ENCODE measurements around the gene NOTCH3. TPM values are rescaled to one million over a fixed set of nuclear protein-coding genes. Genes with fewer than 3 reads are reported as not detected.

The NOTCH3 gene
- total RNA-seq, 1 experiment from 2014 or later: 44.7 TPM

GRCh38 chr19:15169541-15170285, 31.1 kb downstream of the NOTCH3 start:
- Mint-ChIP-seq H3K9me3 (ENCODE audit: low read depth, unreplicated experiment) (no peaks in the 10 kb centered on the region), H3K4me3 (ENCODE audit: low read depth, unreplicated experiment) (no peak overlapping the region), H3K27me3 (ENCODE audit: unreplicated experiment) (no peaks in the 10 kb centered on the region), H3K4me1 (ENCODE audit: low read depth, unreplicated experiment) (no peaks in the 10 kb centered on the region), H3K27ac (ENCODE audit: unreplicated experiment) (no peak overlapping the region), H3K36me3 (ENCODE audit: insufficient read depth, unreplicated experiment) (peaks cover 17% of the 10 kb centered on the region)
- CTCF ChIA-PET: no interaction called here
- intact Hi-C loops (cut with micrococcal nuclease; ENCODE audit: unreplicated experiment): no loop called here
- DNase-seq: no peak
- TF ChIP-seq, protein P1, sequence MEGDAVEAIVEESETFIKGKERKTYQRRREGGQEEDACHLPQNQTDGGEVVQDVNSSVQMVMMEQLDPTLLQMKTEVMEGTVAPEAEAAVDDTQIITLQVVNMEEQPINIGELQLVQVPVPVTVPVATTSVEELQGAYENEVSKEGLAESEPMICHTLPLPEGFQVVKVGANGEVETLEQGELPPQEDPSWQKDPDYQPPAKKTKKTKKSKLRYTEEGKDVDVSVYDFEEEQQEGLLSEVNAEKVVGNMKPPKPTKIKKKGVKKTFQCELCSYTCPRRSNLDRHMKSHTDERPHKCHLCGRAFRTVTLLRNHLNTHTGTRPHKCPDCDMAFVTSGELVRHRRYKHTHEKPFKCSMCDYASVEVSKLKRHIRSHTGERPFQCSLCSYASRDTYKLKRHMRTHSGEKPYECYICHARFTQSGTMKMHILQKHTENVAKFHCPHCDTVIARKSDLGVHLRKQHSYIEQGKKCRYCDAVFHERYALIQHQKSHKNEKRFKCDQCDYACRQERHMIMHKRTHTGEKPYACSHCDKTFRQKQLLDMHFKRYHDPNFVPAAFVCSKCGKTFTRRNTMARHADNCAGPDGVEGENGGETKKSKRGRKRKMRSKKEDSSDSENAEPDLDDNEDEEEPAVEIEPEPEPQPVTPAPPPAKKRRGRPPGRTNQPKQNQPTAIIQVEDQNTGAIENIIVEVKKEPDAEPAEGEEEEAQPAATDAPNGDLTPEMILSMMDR (IDR thresholded peaks at IDR 0.05; ENCODE audit: unreplicated experiment): no peak
- BruUV-seq (replicated peaks): no TSS peak

DNA sequence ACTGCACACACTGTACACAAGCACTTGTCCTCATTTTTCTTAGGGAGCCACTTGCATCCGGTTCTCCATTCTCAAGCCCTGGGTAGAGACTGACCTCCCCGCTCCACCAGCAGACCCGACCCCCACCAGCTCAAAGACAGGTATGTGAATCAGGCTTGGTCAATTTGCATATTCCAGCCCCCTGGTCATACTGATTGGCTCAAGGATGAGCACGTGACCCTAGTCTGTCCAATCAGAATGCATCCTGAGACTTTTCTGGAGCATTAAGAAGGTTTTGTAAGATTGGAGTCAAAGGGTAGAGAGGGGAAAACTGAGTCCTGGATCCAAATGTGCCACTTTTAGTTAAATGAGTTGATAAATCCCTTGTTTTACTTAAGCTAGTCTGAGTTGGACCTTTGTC, 34.1 kb downstream of the NOTCH3 start:
- H3K27ac Mint-ChIP-seq (ENCODE audit: unreplicated experiment): no peak overlapping the region

GRCh38 chr19:15161028-15161984, 39.5 kb downstream of the NOTCH3 start:
- BruUV-seq (replicated peaks): no TSS peak
- Mint-ChIP-seq H3K27ac (ENCODE audit: unreplicated experiment) (no peak overlapping the region), H3K36me3 (ENCODE audit: insufficient read depth, unreplicated experiment) (peaks cover 4% of the 10 kb centered on the region), H3K9me3 (ENCODE audit: low read depth, unreplicated experiment) (no peaks in the 10 kb centered on the region), H3K4me1 (ENCODE audit: low read depth, unreplicated experiment) (no peaks in the 10 kb centered on the region), H3K27me3 (ENCODE audit: unreplicated experiment) (no peaks in the 10 kb centered on the region), H3K4me3 (ENCODE audit: low read depth, unreplicated experiment) (no peak overlapping the region)
- peak; percentile 54 for DNase-seq
- intact Hi-C loops (cut with micrococcal nuclease; ENCODE audit: unreplicated experiment): no loop called here
- CTCF ChIA-PET: interaction anchor here (0.7 to 1.4 kb wide), 6 partner anchors 10 to 270 kb away, joined by 3 to 7 read pairs (median 4); partner anchors contain the start of gene AKAP8L
- TF ChIP-seq, protein P1 (IDR thresholded peaks at IDR 0.05; ENCODE audit: unreplicated experiment): peak; percentile 37

More for the DNA sequence above, 34.1 kb downstream of the NOTCH3 start:
- no peak overlapping the region for H3K4me3 Mint-ChIP-seq (ENCODE audit: low read depth, unreplicated experiment)
- no TSS peak for BruUV-seq (replicated peaks)
- intact Hi-C loops (cut with micrococcal nuclease; ENCODE audit: unreplicated experiment): no loop called here
- no peaks in the 10 kb centered on the region for H3K9me3 Mint-ChIP-seq (ENCODE audit: low read depth, unreplicated experiment)
- DNase-seq: no peak
- TF ChIP-seq, protein P1 (IDR thresholded peaks at IDR 0.05; ENCODE audit: unreplicated experiment): no peak
- no peaks in the 10 kb centered on the region for H3K36me3 Mint-ChIP-seq (ENCODE audit: insufficient read depth, unreplicated experiment)
- CTCF ChIA-PET: no interaction called here
- H3K27me3 Mint-ChIP-seq (ENCODE audit: unreplicated experiment): no peaks in the 10 kb centered on the region
- H3K4me1 Mint-ChIP-seq (ENCODE audit: low read depth, unreplicated experiment): no peaks in the 10 kb centered on the region

DNA sequence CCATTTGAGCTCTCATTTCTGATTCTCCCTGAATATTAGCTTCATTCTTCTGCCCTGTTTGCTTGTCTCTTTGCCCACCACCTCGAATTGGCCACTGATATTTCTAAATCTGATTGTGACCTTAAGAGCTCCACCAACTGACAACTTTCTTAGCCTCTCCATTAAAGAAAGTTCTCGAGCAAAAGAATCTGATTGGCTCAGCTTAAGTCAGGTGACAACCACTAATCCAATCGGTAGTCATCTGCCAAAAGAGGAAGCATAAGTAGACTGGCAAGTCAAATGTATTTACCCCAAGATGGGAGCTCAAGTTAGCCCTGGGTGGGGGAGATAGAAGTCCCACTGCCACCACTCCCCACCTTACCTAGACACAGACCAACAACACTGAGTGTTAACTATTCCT, 41.5 kb downstream of the NOTCH3 start:
- H3K4me1 Mint-ChIP-seq (ENCODE audit: low read depth, unreplicated experiment): no peaks in the 10 kb centered on the region
- TF ChIP-seq, protein P1 (IDR thresholded peaks at IDR 0.05; ENCODE audit: unreplicated experiment): no peak
- DNase-seq: no peak
- BruUV-seq (replicated peaks): no TSS peak
- CTCF ChIA-PET: interaction anchor here (1.2 kb wide), 1 partner anchor 58 kb away, joined by 3 read pairs; no protein-coding TSS in a partner anchor
- H3K4me3 Mint-ChIP-seq (ENCODE audit: low read depth, unreplicated experiment): no peak overlapping the region
- H3K36me3 Mint-ChIP-seq (ENCODE audit: insufficient read depth, unreplicated experiment): peaks cover 4% of the 10 kb centered on the region
- H3K9me3 Mint-ChIP-seq (ENCODE audit: low read depth, unreplicated experiment): peaks cover 3% of the 10 kb centered on the region
- H3K27me3 Mint-ChIP-seq (ENCODE audit: unreplicated experiment): peaks cover 1% of the 10 kb centered on the region
- intact Hi-C loops (cut with micrococcal nuclease; ENCODE audit: unreplicated experiment): loop anchor here (10.0 kb wide), 1 partner anchor 396 kb away; no protein-coding TSS in a partner anchor
- no peak overlapping the region for H3K27ac Mint-ChIP-seq (ENCODE audit: unreplicated experiment)
